Measurements from ENCODE around the gene GSG1L.

GSG1L gene

DNA sequence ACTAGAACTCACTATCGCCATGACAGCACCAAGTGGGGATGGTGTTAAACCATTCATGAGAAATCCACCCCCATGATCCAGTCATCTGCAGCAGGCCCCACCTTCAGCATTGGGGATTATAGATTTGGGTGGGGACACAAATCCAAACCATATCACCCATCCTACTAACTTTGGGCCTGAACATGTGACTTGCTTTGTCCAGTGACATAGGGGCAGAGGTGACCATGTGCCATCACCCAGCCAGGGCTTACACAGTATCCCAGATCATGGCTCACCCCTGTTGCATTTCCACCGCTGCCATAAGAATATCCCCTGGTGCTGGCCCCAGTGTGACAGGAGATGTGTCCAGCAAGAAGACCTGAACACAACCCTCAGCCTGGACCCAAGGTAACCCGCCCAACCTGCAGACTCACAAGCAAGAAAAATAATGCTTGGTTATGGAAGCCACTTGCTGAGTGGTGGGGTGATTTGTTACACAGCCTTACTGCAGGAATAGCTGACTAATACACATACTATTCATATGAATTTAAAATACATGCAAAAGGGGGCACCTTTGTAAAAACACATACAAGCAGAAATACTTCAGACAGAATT lies 130.9 kb downstream of the GSG1L start:
- DNase-seq: no peak

DNA sequence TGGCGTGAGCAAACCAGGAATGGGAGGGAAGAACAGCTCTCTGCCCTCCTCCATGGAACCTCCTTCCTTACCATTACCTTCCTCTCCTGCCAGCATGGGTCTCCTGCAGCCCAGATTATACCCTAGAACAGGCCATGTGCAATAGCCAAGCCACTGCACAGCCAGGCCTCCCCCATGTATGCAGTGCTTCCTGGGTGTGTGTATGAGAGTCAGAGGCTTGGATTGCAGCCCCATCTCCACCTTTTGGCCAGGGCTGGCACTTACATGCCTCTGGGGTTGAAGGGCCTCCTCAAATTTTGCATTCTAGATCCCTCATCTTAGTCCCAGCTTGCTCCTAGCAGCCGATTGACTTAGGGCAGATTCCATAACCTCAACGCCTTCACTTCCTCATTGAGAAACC lies 133.7 kb downstream of the GSG1L start:
- DNase-seq: no peak

DNA sequence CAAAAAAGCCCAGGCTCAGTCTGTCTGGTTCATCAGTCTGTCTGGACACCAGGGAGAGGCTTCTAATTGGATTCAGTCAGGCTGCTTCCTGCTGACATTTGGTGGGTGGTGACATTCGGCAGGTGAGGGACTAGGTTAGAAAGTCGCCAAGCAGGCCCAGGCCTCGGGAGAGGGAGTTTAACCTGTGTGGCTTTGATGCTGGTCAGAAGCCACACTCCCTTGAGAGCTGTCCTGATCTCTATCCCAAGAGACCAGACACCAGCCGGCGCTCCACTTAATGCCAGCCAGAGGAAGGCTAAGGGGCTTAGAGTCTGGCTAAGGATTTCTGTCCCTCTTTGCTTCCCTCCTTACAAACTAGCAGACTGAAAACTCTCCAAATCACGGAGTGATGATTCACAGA lies 135.0 kb downstream of the GSG1L start:
- DNase-seq: no peak

DNA sequence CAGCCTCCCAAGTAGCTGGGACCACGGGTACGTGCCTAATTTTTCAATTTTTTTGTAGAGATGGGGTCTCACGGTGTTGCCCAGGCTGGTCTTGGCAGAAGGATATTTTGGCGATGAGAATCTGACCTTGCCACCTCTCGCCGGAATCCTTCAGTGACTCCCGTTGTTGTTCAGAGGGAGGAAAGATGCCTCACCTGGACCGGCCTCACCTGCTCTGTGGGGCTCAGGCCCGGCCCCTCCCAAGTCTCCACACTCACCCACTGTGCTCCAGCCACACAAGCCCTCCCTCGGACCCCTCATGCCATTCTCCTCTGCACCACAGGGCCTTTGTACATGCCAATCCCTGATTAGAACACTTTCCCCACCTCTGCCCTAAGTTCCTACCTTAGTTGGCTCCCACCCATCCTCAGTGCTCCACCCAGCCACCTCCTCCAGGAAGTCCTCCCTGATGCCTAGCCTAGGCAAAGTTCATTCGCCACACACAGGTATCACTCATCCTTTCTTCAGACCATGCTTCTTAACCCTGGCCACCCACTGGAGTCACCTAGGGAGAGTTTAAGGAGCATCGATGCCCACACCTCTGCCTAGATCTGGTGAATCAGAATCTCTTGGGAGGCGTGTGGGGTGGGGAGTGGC lies 136.1 kb downstream of the GSG1L start:
- DNase-seq: no peak

DNA sequence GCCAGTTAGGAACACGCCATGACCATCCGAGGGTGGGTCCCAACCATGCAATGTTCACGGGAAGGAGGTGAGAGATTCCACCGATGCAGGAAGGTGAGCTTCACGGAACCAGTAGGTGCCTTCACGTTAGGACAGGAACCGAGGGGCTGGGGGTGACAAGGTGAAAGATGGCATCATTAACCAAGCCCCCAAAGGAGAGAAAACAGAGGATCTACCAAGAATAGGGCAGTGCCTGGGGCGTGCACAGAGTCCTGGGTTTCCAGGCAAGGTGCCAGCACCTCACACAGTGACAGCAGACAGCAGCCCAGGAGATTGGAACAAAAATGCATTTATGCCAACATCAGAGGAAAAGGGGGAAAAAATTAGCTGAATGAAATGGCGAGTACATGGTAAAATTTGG lies 137.9 kb downstream of the GSG1L start:
- DNase-seq: no peak

DNA sequence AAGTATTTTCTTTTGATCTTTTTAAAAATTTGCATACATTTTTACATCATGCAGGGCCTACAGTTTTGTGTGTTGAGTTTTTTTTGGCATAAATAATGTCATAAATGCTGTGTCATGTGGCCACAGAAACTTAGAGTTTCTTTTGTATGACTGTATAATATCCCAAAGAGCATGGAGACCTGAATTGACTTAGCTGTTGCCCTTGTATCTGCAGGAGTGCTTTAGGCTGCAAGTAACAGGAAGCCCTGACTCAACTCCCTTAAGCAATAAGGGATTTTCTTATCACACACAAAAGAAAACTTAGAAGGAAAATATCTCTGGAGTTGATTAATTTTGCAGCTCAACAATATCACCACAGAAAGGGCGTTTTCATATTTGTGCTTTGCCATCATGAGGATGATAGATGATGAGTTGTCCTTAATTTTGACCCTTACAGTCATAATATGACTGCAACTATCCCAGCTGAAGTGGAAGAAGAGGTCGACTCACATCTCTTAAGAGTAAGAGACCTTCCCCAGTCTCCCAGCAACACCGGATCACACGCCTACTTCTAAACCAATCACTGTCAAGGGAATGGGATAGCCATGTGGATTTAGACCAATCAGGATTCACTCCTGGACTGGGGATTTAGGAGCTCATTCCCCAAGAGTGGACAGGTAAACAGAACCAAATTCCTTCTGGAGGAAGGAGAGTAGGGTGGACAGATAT lies 138.9 kb downstream of the GSG1L start:
- no peak for DNase-seq

DNA sequence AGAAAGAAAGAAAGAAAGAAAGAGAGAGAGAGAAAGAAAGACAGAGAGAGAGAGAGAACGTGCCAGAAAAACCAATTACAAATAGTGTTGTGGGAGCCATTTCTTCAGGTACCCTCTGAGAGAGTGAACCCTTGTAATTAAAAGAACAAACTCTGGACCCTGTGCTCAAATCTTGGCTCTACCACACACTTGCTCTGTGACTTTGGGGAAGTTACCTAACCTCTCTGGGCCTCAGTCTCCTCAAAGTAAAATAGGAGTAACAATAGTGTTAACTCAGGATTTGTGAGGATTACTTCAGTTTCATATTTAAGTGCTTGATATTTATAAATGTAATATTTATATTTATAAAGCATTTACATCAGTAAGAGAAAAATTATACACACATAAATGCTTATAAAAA lies 139.8 kb downstream of the GSG1L start:
- no peak for DNase-seq

DNA sequence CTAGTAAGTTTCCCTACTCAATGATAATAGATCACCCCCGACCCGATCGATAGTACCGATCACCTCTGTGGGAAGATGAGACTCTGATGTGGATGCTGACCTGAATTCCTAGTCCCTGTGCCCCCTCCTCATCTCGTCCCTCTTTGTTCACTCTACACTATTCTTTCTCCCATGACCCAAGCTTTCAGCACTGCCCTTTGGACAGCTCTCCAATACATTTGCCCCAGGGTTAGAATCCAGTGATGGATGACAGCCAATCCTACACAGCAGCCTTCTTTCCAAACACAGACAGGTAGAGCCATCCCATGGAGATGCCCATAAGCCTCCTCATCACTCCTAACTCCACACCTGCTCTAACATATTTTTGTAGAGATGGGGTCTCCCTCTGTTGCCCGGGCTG lies 141.1 kb downstream of the GSG1L start:
- DNase-seq: no peak

DNA sequence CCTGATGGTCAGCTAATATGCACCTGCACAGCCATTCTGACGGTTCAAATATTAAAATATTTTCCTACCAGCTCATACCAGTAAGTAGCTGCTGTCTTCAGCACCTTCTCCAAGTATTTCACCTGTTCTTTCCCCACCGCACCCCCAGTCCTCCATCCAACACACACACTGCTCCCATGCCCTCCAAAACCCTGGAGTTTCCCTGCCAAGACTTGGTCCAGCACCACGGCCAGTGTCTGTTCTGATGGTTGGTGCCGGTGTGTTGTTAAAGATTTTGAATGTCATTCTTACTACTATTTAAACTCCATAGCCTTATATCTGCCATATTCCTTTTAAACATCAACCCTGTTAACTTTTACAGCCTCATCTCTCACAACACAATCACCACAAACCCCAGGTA lies 142.4 kb downstream of the GSG1L start:
- DNase-seq: no peak

DNA sequence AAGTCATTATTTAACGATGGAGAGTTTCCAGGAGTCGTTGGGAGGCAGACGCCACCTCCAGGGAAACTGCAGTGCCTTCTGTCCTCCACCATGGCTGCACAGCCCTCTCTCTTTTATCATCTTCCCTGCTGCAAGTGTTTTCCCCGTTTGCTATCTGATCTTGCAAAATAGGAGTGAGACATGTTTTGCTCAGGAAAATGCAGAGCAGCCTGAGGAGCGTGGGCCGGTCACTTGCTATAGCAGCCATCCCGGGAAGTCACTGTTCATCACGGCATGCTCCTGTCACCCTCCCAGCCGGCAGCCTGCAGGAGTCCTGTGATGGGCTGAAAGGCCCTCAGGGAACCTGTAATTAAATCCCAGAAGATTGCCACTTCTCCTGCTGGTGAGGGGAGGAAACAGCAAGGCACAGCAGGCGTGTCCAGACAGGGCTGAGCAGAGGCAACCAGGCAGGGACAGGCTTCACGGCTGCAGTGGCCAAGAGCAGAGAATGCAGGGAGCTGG lies 143.1 kb downstream of the GSG1L start:
- DNase-seq: no peak

DNA sequence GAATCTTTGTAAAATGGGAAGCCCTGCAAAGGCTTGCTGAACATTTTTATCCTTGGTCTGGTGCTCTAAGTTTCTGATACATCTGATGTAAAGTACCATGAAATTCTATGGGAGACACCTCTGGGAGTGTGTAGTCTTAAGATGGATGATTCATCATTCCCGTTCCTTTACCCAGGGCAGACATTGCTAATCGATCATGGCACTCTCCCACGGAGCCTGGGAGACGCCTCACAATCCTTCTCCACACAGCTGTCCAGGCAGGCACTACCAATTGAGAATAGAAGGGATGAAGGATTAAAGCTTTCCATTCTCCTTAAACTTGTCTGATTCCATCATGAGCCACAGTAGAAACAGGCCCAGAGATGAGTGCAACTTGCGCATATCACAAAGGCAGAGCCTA lies 144.8 kb downstream of the GSG1L start:
- no peak for DNase-seq

DNA sequence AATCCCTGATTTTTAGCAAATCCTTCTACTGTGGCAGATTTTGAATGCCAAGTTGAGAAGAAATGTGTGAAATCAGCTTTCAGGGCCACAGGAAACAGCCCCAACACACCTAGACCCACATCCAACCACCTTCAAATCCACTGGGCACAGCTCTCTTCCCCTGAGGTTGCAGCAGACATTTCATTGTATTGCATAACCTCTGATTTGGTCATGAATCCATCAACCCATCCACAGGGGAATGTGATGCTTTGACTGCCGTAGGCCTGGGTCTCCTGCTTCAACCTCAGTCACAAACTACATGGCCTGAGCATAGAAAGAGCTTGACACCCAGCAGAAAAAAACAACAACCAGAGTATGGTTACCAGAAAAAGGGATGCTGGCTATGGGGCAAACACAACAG lies 145.6 kb downstream of the GSG1L start:
- no peak for DNase-seq

DNA sequence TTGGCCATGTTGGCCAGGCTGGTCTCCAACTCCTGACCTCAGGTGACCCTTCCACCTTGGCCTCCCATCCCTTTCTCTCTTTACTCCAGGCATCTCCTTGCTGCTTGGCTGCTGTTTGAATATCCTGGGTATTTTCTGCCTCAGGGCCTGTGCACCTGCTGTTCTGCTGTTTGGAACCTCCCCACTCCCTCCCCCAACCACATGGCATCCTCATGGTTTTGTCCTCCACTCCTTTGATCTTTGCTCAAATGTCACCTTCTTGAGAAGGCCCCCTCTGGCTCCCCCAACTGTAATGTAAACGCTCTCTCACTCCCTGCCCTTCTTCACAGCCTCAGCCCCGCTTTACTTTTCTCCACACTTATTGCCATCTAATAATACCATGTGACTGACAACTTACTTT lies 152.0 kb downstream of the GSG1L start:
- DNase-seq: no peak

DNA sequence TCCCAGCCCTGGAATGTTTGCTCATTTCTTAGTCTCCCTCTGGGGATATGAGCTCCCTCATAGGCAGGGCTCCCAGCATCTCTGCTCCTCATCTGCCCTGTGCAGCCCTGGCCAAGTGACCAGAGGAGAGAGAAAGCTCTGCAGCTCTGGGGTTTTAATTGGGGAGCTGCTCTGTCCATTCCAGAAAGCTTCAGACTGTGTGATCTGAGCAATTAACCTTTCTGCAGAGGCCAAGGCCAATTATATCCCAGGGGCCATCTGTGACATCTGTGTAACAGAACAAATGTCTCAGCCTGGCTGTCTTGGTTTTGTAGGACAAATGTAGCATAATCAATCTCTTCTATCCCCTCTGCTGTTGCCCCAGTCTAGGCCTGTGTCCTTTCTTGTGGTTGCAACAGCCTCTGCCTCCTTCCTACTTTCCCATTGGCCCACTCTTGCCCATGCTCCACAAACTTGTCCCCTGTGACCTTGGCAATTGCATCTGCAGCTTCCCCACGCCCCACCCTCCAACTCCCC lies 156.0 kb downstream of the GSG1L start:
- no peak for DNase-seq

DNA sequence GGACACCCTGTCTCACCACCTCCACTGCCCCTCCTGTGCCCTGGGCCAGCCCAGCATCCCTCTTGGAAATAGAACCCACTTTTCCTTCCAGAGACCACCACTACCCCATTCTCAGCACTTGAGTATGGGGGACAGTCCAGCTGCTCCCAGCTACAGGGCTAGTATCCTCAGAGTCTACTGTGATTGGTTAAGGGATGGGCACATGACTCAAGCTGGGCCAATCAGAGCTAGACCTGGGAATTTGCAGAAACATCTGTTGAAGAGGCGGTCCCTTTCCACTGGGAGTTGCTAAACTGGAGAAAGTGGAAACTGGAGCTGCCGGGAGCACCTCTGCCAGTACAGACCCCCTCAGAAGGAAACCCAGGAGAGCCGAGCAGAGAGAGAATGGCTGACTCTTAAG lies 156.6 kb downstream of the GSG1L start:
- DNase-seq: no peak

DNA sequence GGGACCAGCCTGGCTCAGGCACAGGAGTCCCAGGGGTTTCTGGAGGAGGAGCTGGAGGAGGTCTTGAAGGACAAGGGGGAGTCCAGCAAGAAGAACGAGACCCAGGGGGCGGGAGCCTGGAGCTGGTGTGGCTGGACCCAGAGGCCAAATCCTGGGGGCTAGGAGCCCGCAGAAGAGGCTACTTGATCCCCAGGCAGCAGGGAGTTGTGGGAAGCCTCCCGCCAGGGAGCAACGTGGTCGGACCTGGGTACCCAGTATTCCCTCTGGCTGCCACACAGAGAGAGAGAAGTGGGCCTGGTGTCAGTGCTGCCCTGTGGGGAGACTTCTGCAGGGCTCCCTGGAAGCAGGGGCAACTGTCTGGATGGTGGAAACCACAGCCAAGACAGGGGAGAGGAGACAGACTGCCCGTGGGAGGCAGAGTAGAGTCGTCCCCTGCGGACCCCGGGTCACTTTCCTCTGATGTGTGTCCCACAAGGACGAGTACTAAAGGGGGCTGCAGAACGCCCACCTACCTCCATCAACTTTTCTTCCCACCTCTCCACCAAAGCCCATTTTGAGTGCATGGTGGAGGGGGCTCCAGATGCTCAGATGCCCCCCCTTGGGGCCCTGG lies 160.4 kb downstream of the GSG1L start:
- DNase-seq: no peak

DNA sequence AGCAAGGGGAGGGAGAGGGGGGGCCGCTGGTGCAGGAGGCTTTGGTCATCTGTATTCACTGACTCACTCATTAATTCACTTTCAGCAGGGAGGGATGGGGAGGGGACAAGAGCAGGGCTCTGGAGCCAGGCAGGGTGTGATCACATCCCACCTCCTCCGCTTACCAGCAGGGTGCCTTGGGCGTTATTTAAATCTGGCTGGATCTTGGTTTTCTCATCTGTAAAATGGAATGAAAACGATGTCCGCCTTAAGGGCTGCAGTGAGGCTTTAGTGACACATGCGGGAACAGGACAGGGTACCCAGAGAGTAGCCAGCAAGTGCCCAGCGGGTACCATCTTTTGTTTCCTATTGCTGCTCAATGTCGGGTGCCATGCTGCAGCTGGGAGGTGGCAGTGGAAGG lies 161.0 kb downstream of the GSG1L start:
- DNase-seq: no peak

DNA sequence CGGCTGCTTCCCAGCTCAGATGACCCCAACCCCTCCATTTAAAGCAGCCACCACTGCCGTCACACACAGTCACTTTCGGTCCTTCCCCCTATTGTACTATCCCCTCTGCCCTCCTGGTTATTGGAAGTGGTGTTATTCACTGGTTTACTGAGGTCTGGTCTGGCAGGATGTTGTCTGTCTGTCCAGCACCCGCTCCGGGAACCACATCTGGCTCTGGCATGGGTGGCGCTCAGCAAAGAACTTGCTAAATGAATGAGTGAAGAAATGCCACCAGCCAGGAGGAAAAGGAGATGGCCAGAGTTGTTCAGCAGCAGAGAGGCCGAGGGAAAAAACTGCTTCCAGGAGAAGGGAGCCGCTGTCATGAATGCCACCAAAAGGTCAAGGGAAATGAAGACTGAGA lies 161.6 kb downstream of the GSG1L start:
- DNase-seq: no peak

DNA sequence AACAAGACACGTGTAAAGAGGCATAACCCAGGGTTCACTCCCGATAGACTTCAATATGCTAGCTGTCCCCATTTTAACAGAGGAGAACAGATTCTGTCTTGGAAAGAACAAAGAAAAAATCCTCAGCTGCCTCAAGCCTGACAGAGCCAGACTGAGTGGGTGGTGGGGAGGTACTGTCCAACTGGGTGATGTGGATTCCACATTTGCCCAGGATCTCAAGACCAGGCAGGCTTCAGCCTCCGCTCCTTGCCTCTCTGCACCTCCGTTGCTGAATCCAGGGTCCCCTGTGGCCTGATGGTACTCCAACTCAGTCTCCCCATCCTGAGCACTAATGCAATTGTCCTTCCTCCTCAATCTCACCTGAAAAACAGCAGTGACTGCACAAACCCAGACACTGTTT lies 163.8 kb downstream of the GSG1L start:
- DNase-seq: no peak

DNA sequence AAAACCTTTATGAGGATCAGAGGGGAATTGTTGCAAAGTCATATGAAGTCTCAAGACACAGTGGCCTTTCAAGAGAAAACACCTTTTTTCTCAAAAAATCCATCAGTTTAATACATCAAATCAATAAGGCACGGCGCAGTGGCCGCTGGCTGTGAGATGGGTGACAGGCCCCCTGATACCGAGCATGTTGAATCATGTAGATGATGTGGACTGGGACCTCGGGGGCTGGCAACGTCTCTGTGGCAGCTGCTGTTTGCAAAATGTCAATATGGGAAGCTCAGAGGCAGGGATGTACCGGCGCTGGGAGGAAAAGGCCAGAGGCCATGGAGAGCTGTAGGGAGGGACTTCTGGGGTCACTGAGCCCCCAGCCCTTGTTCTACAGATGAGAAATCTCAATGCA lies 169.1 kb downstream of the GSG1L start:
- no peak for DNase-seq

DNA sequence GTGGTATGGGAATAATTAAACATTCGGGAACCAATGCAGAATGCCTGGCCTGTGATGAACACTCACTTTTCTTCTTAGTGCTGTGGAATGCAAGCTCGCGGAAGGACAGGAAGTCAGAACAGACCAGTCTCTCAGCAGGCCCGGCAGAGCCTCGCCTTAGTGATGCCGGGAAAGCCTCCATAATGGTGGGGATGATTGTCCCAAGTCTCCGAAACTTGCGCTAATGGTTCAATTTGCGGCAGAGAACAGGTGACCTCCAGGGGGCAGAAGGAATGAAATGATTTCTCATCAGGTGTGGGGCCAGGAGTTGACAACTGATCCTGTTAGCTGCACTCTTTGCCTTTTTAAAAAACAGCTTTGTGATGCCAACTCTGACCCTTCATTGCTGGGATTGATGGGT lies 170.6 kb downstream of the GSG1L start:
- DNase-seq: no peak

DNA sequence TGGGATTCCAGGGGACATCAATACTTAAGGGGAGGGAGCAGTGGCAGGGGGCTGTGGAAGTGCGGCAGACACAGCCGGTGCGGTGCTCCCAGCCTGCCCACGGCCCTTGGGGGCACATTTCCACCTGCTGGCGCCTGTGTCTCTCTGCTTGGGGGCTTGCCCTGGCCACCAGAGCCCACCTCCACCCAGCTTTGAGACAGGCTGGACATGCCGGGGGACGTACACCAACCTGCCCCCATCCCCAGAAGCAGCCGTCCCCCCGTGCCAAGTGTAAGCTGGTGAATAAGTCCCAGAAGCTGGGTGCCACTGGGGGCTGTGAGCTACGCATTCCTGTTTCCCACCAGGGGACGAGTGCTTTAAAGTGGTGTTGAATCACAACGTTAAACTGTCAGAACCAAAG lies 172.6 kb downstream of the GSG1L start:
- DNase-seq: no peak

DNA sequence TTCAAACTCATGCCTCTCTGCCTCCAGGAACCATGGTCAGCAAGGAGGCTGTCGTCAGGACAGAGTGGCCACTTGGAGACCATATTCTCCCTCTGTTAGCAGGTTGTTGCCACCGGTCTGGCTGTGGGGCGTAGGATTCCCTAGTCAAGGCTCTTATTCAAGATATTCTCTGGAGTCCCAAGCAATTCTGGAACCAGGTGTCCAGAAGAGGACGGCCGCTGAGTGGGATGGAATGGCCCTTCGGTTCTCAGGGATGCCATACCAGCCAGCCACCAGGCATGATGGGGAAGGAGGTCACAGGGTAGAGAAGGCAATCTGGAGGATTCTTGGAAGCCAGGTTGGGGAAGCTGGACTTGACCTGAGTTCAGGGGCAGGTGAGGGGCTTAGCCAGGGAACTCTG lies 173.5 kb downstream of the GSG1L start:
- DNase-seq: no peak

DNA sequence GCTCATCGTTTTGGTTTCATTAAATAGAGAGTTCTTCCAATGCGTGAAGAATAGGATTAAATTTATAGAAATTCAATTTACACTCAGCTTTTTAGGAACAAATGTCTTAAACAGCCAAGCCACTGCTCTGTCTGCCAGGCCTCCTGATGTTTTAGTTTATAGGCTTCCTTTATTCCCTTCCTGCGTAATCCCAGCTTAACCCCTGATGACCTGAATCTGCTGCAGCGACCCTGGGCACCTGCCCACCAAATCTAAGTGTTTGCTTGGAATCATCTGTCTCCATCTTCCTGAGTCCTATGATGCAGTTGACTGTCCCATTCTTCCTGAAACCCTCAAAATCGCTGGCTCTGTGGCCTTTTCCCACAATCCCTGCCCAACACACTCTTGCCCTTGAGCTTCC lies 179.9 kb downstream of the GSG1L start:
- no peak for DNase-seq
